GM21825 (cell line): ENCODE results near the gene DPP10.
"Not testable (repeated sequence)": the region's sequence is repeated elsewhere in the genome, so short reads cannot be mapped to it uniquely, and the experiment has no call there.

Experiments
- ATAC-seq: cut with Tn5 transposase; IDR thresholded peaks from one replicate; pipeline ENCODE4 v1.9.1; 2021; ENCODE audit warnings: mild to moderate bottlenecking, moderate library complexity; ENCODE audit not compliant: unreplicated experiment

Gene DPP10

GRCh38 chr2:114937366-114937930 is 495.0 kb downstream of the DPP10 start:
- no peak for ATAC-seq

- no peak for ATAC-seq
Observed at GRCh38 chr2:114940785-114941458, 498.5 kb downstream of the DPP10 start.

- no peak for ATAC-seq
Observed at GRCh38 chr2:114949228-114949804, 506.9 kb downstream of the DPP10 start.

GRCh38 chr2:114960389-114960788 is 517.9 kb downstream of the DPP10 start:
- no peak for ATAC-seq

- ATAC-seq: no peak
Observed at GRCh38 chr2:114962532-114962931, 520.1 kb downstream of the DPP10 start.

GRCh38 chr2:114968748-114969400 is 526.4 kb downstream of the DPP10 start:
- ATAC-seq: no peak

- not testable (repeated sequence) for ATAC-seq
Observed at GRCh38 chr2:115004321-115004720, 561.9 kb downstream of the DPP10 start.

- ATAC-seq: no peak
Observed at GRCh38 chr2:115011721-115012120, 569.3 kb downstream of the DPP10 start.

GRCh38 chr2:115022013-115022412 is 579.6 kb downstream of the DPP10 start:
- not testable (repeated sequence) for ATAC-seq

GRCh38 chr2:115034801-115035200 is 592.4 kb downstream of the DPP10 start:
- ATAC-seq: no peak

- ATAC-seq: no peak
Observed at GRCh38 chr2:115036818-115037217, 594.4 kb downstream of the DPP10 start.

- ATAC-seq: no peak
Observed at GRCh38 chr2:115057473-115057872, 615.0 kb downstream of the DPP10 start.

- ATAC-seq: no peak
Observed at GRCh38 chr2:115070002-115070401, 627.6 kb downstream of the DPP10 start.

- ATAC-seq: no peak
Observed at GRCh38 chr2:115071534-115071933, 629.1 kb downstream of the DPP10 start.

- no peak for ATAC-seq
Observed at GRCh38 chr2:115075800-115076199, 633.4 kb downstream of the DPP10 start.

GRCh38 chr2:115077626-115078025 is 635.2 kb downstream of the DPP10 start:
- no peak for ATAC-seq

GRCh38 chr2:115083225-115083624 is 640.8 kb downstream of the DPP10 start:
- no peak for ATAC-seq

GRCh38 chr2:115083711-115084110 is 641.3 kb downstream of the DPP10 start:
- ATAC-seq: no peak

GRCh38 chr2:115084446-115084845 is 642.0 kb downstream of the DPP10 start:
- ATAC-seq: no peak

GRCh38 chr2:115086051-115086620 is 643.7 kb downstream of the DPP10 start:
- ATAC-seq: not testable (repeated sequence)

GRCh38 chr2:115094441-115094840 is 652.0 kb downstream of the DPP10 start:
- no peak for ATAC-seq

GRCh38 chr2:115105966-115106365 is 663.5 kb downstream of the DPP10 start:
- ATAC-seq: no peak
